ENCODE data around the gene COPS4. TPM values are rescaled to one million over a fixed set of nuclear protein-coding genes. Genes with fewer than 3 reads are reported as not detected.

The COPS4 gene
- total RNA-seq, 1 experiment from 2014 or later: 28.6 TPM

- intact Hi-C loops (cut with micrococcal nuclease): no loop called here
- CTCF ChIA-PET: no interaction called here
- Histone ChIP-seq H3K9me2 (ENCODE audit: insufficient read depth) (no peaks in the 10 kb centered on the region), H3K4me1 (ENCODE audit: control insufficient read depth in 1 of 2, insufficient read depth in 2 of 2, low read length in 2 of 2) (peaks cover 0 to 5% of the 10 kb centered on the region in 2 experiments; a peak in 1 of 4 replicates), H4K20me1 (ENCODE audit: insufficient read depth) (no peaks in the 10 kb centered on the region), H3K36me3 (ENCODE audit: control insufficient read depth in 1 of 2, insufficient read depth in 2 of 2, low read length in 2 of 2) (no peaks in the 10 kb centered on the region), H3K79me2 (ENCODE audit: insufficient read depth, low read length) (no peaks in the 10 kb centered on the region), H3K9me3 (ENCODE audit: control insufficient read depth in 1 of 2, insufficient read depth in 1 of 2, low read depth in 1 of 2, low read length in 2 of 2) (no peaks in the 10 kb centered on the region), H2AFZ (ENCODE audit: low read depth, low read length, poor library complexity, severe bottlenecking) (no peak overlapping the region), H3K4me3 (replicated peaks in 1 of 2; ENCODE audit: low read depth in 1 of 2, low read length in 2 of 2) (no peak overlapping the region), H3K27me3 (ENCODE audit: insufficient read depth, low read length) (no peaks in the 10 kb centered on the region), H3K9ac (ENCODE audit: low read length) (no peak overlapping the region), H3K27ac (ENCODE audit: low read depth, low read length) (no peak overlapping the region), H3K4me2 (ENCODE audit: low read length) (no peak overlapping the region)
- DNase-seq (ENCODE audit: low read depth, low spot score) (no peak), ATAC-seq (no peak)
- RAD21 ChIA-PET (ENCODE audit: low non-redundant PET in 1 of 2, low total read pairs in 2 of 2, uncharacterized antibody in 2 of 2, unreplicated experiment in 2 of 2): no interaction called here
- BruUV-seq (replicated peaks): no TSS peak
- TF ChIP-seq REST (IDR thresholded peaks at IDR 0.05; ENCODE audit: low read depth): no peak
- no peak for TF ChIP-seq POLR2AphosphoS5 (IDR thresholded peaks at IDR 0.05; ENCODE audit: low read depth, low read length)
- TF ChIP-seq SP1 (IDR thresholded peaks at IDR 0.05; ENCODE audit: low read depth): no peak
- no peak for TF ChIP-seq FOSL1 (IDR thresholded peaks at IDR 0.05; ENCODE audit: low read depth)
- no peak for TF ChIP-seq YY1 (IDR thresholded peaks at IDR 0.05; ENCODE audit: extremely low read depth, insufficient replicate concordance, low read depth, low read length)
- TF ChIP-seq ELF1 (IDR thresholded peaks at IDR 0.05; ENCODE audit: borderline replicate concordance, low read depth): no peak
- TF ChIP-seq CBX3 (IDR thresholded peaks at IDR 0.05; ENCODE audit: low read depth): no peak
- no peak for TF ChIP-seq JUND (IDR thresholded peaks at IDR 0.05)
- TF ChIP-seq CTCF (IDR thresholded peaks at IDR 0.05 in 2 of 3, conservative IDR thresholded peaks at IDR 0.05 in 1 of 3; ENCODE audit: borderline replicate concordance in 1 of 3, insufficient read depth in 1 of 3, low read depth in 2 of 3, low read length in 2 of 3): no peak
- no peak for TF ChIP-seq SRF (IDR thresholded peaks at IDR 0.05; ENCODE audit: low read depth)
- POLR2A ChIA-PET: no interaction called here
Observed at GRCh38 chr4:83104991-83105390, 70.0 kb downstream of the COPS4 start.
